Smooth muscle cell (in vitro differentiated cells): Measurements from ENCODE around the gene TBC1D9B. TPM values are rescaled to one million over a fixed set of nuclear protein-coding genes. Genes with fewer than 3 reads are reported as not detected.

ENCODE experiments used
- DNase-seq: peaks from one replicate; lab custom pipeline; 2025; ENCODE audit not compliant: unreplicated experiment; lab: John Stamatoyannopoulos, UW
- H2AFZ ChIP-seq: fragments of 200-600 bp; sonication (generic); 2 replicates; pipeline ENCODE4 v1.6.0; 2016; ENCODE audit warnings: antibody characterized with exemption, low read depth, mild to moderate bottlenecking
- H3F3A ChIP-seq: fragments of 200-600 bp; sonication (generic); 2 replicates; pipeline ENCODE4 v1.6.0; 2017; ENCODE audit warnings: antibody characterized with exemption, low read depth
- H3K27ac ChIP-seq: fragments of 200-600 bp; sonication (generic); 2 replicates; pipeline ENCODE4 v1.5.1; 2016; ENCODE audit warnings: low read depth, mild to moderate bottlenecking
- H3K27me3 ChIP-seq: fragments of 200-600 bp; sonication (generic); 2 replicates; pipeline ENCODE4 v1.6.1; 2016; ENCODE audit warnings: low read depth, mild to moderate bottlenecking
- H3K36me3 ChIP-seq: fragments of 200-600 bp; sonication (generic); 2 replicates; pipeline ENCODE4 v1.5.1; 2016; ENCODE audit warnings: low read depth
- H3K4me1 ChIP-seq: fragments of 200-600 bp; sonication (generic); 2 replicates; pipeline ENCODE4 v1.5.1; 2016; ENCODE audit warnings: low read depth
- H3K4me2 ChIP-seq: fragments of 200-600 bp; sonication (generic); 2 replicates; pipeline ENCODE4 v1.6.0; 2016; ENCODE audit warnings: mild to moderate bottlenecking
- H3K4me3 ChIP-seq: fragments of 200-600 bp; sonication (generic); 2 replicates; pipeline ENCODE4 v1.5.1; 2016; ENCODE audit warnings: mild to moderate bottlenecking
- H3K79me2 ChIP-seq: fragments of 200-600 bp; sonication (generic); 2 replicates; pipeline ENCODE4 v1.6.0; 2016; ENCODE audit warnings: low read depth, mild to moderate bottlenecking
- H3K9ac ChIP-seq: fragments of 200-600 bp; sonication (generic); 2 replicates; pipeline ENCODE4 v1.6.0; 2016; ENCODE audit warnings: low read depth
- H3K9me3 ChIP-seq: fragments of 200-600 bp; sonication (generic); replicated peaks from 2 replicates; pipeline ENCODE4 v1.5.1; 2016; ENCODE audit warnings: low read depth
- H4K20me1 ChIP-seq: fragments of 200-600 bp; sonication (generic); 2 replicates; pipeline ENCODE4 v1.6.0; 2016; ENCODE audit warnings: low read depth
- CTCF ChIP-seq: fragments of 200-600 bp; sonication (generic); IDR thresholded peaks from 2 replicates; pipeline ENCODE4 v1.5.1; 2017; ENCODE audit warnings: borderline replicate concordance, mild to moderate bottlenecking, antibody characterized with exemption; ENCODE audit not compliant: insufficient read depth, poor library complexity, severe bottlenecking
- WGBS: methylation state at CpG from one replicate; pipeline ENCODE4 v1.1.7; 2016; ENCODE audit warnings: low lambda C conversion rate; 5-methylcytosine and 5-hydroxymethylcytosine counted together
- polyA plus RNA-seq: library from polyadenylated mRNA; unstranded; fragments of >200 nt; fragmentation: Nextera tagmentation; extraction: Ambion mirVana; gene quantifications from 2 replicates; pipeline ENCODE4 v1.2.1, GENCODE V29; 2016
- total RNA-seq: library from RNA; depleted of rRNA; stranded (reverse); fragments of >200 nt; gene quantifications from 2 replicates; pipeline ENCODE4 v1.2.3, GENCODE V29; 2014

TBC1D9B gene
- total and polyA plus RNA-seq, 2 experiments from 2014 or later = 47.5 to 62.3 TPM

DNA sequence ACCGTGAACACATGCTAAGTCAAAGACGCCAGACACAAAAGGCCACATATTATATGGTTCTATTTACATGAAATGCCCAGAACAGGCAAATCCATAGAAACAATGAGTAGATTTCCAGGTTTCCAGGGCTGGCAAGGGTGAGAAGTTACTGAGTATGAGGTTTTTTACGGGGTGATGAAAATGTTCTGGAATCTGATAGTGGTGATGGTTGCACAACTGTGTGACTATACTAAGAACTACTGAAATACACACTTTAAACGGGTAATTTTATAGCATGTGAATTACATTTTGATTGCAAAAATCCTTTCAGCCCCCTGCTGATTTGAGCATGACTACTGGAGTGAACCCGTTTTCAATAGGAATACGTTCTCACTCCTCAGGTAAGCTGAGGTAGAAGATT is 46.7 kb upstream of the TBC1D9B start:
- H3F3A ChIP-seq = no peaks in the 10 kb centered on the region
- WGBS = 81% methylated on average over 6 of the region's 6 CpGs
- no peaks in the 10 kb centered on the region for H3K9me3 ChIP-seq
- no peaks in the 10 kb centered on the region for H4K20me1 ChIP-seq
- H3K36me3 ChIP-seq = no peaks in the 10 kb centered on the region
- TF ChIP-seq CTCF = no peak
- H3K27ac ChIP-seq = no peak overlapping the region
- no peaks in the 10 kb centered on the region for H3K4me1 ChIP-seq
- DNase-seq = no peak
- no peaks in the 10 kb centered on the region for H3K79me2 ChIP-seq
- no peak overlapping the region for H3K4me2 ChIP-seq
- H3K4me3 ChIP-seq = no peak overlapping the region
- no peaks in the 10 kb centered on the region for H3K27me3 ChIP-seq
- no peak overlapping the region for H2AFZ ChIP-seq
- no peak overlapping the region for H3K9ac ChIP-seq

DNA sequence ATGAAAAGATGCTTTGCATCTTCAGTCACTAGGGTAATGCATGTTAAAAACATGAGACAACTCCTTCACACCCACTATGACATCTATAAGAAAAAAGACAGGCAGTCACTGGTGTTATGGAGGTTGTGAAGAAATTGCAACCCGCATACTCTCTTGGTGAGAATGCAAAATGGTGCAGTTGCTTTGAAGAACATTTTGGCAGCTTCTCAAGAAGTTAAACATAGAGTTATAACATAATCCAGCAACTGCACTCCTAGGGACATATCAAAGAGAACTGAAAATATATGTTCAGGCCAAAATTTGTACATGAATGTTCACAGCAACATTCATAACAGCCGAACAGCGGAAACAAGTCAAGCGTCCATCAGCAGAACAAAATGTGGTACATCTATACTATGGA is 46.3 kb upstream of the TBC1D9B start:
- H3K4me3 ChIP-seq = no peak overlapping the region
- no peak for TF ChIP-seq CTCF
- H3K4me1 ChIP-seq = no peaks in the 10 kb centered on the region
- no peaks in the 10 kb centered on the region for H3K9me3 ChIP-seq
- 96% methylated on average over 4 of the region's 4 CpGs for WGBS
- no peaks in the 10 kb centered on the region for H3F3A ChIP-seq
- no peaks in the 10 kb centered on the region for H3K79me2 ChIP-seq
- no peak overlapping the region for H3K4me2 ChIP-seq
- no peaks in the 10 kb centered on the region for H4K20me1 ChIP-seq
- H3K36me3 ChIP-seq = no peaks in the 10 kb centered on the region
- no peak overlapping the region for H3K27ac ChIP-seq
- no peak overlapping the region for H2AFZ ChIP-seq
- H3K9ac ChIP-seq = no peak overlapping the region
- no peak for DNase-seq
- no peaks in the 10 kb centered on the region for H3K27me3 ChIP-seq

- no peaks in the 10 kb centered on the region for H3K9me3 ChIP-seq
- H3K4me2 ChIP-seq = no peak overlapping the region
- no peaks in the 10 kb centered on the region for H3K79me2 ChIP-seq
- WGBS = 89% methylated on average over 13 of the region's 13 CpGs
- no peak overlapping the region for H2AFZ ChIP-seq
- no peak for DNase-seq
- H3K27ac ChIP-seq = no peak overlapping the region
- no peak for TF ChIP-seq CTCF
- no peaks in the 10 kb centered on the region for H3K27me3 ChIP-seq
- no peaks in the 10 kb centered on the region for H3F3A ChIP-seq
- no peak overlapping the region for H3K9ac ChIP-seq
- H4K20me1 ChIP-seq = no peaks in the 10 kb centered on the region
- H3K4me3 ChIP-seq = no peak overlapping the region
- no peaks in the 10 kb centered on the region for H3K36me3 ChIP-seq
- no peaks in the 10 kb centered on the region for H3K4me1 ChIP-seq
Observed at GRCh38 chr5:179936976-179937681, 29.4 kb upstream of the TBC1D9B start.
